ENCODE data around the gene AIG1.

AIG1 gene

GRCh38 chr6:143375022-143375585 is 314.4 kb downstream of the AIG1 start:
- Histone ChIP-seq H3K27ac (ENCODE audit: insufficient read depth, low read length, poor library complexity, severe bottlenecking) (no peak overlapping the region), H3K9me3 (ENCODE audit: control insufficient read depth, low read length) (no peaks in the 10 kb centered on the region), H3K4me1 (ENCODE audit: control insufficient read depth, insufficient read depth, low read length, poor library complexity, severe bottlenecking) (no peaks in the 10 kb centered on the region), H3K27me3 (replicated peaks; ENCODE audit: control insufficient read depth, insufficient read depth, low read length, poor library complexity, severe bottlenecking) (no peaks in the 10 kb centered on the region), H3K4me3 (ENCODE audit: insufficient read depth, low read depth, low read length, poor library complexity, severe bottlenecking) (no peak overlapping the region), H3K36me3 (ENCODE audit: control insufficient read depth, insufficient read depth, low read length) (no peaks in the 10 kb centered on the region)
- no peak for DNase-seq

- Histone ChIP-seq H3K36me3 (ENCODE audit: control insufficient read depth, insufficient read depth, low read length) (no peaks in the 10 kb centered on the region), H3K4me3 (ENCODE audit: insufficient read depth, low read depth, low read length, poor library complexity, severe bottlenecking) (no peak overlapping the region), H3K4me1 (ENCODE audit: control insufficient read depth, insufficient read depth, low read length, poor library complexity, severe bottlenecking) (no peaks in the 10 kb centered on the region), H3K9me3 (ENCODE audit: control insufficient read depth, low read length) (no peaks in the 10 kb centered on the region), H3K27ac (ENCODE audit: insufficient read depth, low read length, poor library complexity, severe bottlenecking) (no peak overlapping the region), H3K27me3 (replicated peaks; ENCODE audit: control insufficient read depth, insufficient read depth, low read length, poor library complexity, severe bottlenecking) (no peaks in the 10 kb centered on the region)
- no peak for DNase-seq
Observed at GRCh38 chr6:143376375-143376774, 315.7 kb downstream of the AIG1 start.

- Histone ChIP-seq H3K27me3 (replicated peaks; ENCODE audit: control insufficient read depth, insufficient read depth, low read length, poor library complexity, severe bottlenecking) (no peaks in the 10 kb centered on the region), H3K27ac (ENCODE audit: insufficient read depth, low read length, poor library complexity, severe bottlenecking) (no peak overlapping the region), H3K4me1 (ENCODE audit: control insufficient read depth, insufficient read depth, low read length, poor library complexity, severe bottlenecking) (no peaks in the 10 kb centered on the region), H3K36me3 (ENCODE audit: control insufficient read depth, insufficient read depth, low read length) (no peaks in the 10 kb centered on the region), H3K9me3 (ENCODE audit: control insufficient read depth, low read length) (no peaks in the 10 kb centered on the region), H3K4me3 (ENCODE audit: insufficient read depth, low read depth, low read length, poor library complexity, severe bottlenecking) (no peak overlapping the region)
- DNase-seq, result no peak
Observed at GRCh38 chr6:143376861-143377260, 316.2 kb downstream of the AIG1 start.

- Histone ChIP-seq H3K4me3 (ENCODE audit: insufficient read depth, low read depth, low read length, poor library complexity, severe bottlenecking) (no peak overlapping the region), H3K9me3 (ENCODE audit: control insufficient read depth, low read length) (no peaks in the 10 kb centered on the region), H3K27me3 (replicated peaks; ENCODE audit: control insufficient read depth, insufficient read depth, low read length, poor library complexity, severe bottlenecking) (no peaks in the 10 kb centered on the region), H3K27ac (ENCODE audit: insufficient read depth, low read length, poor library complexity, severe bottlenecking) (no peak overlapping the region), H3K36me3 (ENCODE audit: control insufficient read depth, insufficient read depth, low read length) (no peaks in the 10 kb centered on the region), H3K4me1 (ENCODE audit: control insufficient read depth, insufficient read depth, low read length, poor library complexity, severe bottlenecking) (no peaks in the 10 kb centered on the region)
- DNase-seq, result no peak
Observed at GRCh38 chr6:143385636-143386035, 324.9 kb downstream of the AIG1 start.

GRCh38 chr6:143390278-143390677 is 329.6 kb downstream of the AIG1 start:
- Histone ChIP-seq H3K4me3 (ENCODE audit: insufficient read depth, low read depth, low read length, poor library complexity, severe bottlenecking) (no peak overlapping the region), H3K9me3 (ENCODE audit: control insufficient read depth, low read length) (no peaks in the 10 kb centered on the region), H3K27me3 (replicated peaks; ENCODE audit: control insufficient read depth, insufficient read depth, low read length, poor library complexity, severe bottlenecking) (no peaks in the 10 kb centered on the region), H3K27ac (ENCODE audit: insufficient read depth, low read length, poor library complexity, severe bottlenecking) (no peak overlapping the region), H3K36me3 (ENCODE audit: control insufficient read depth, insufficient read depth, low read length) (no peaks in the 10 kb centered on the region), H3K4me1 (ENCODE audit: control insufficient read depth, insufficient read depth, low read length, poor library complexity, severe bottlenecking) (no peaks in the 10 kb centered on the region)
- DNase-seq, result no peak
